SK-N-MC (cell line): ENCODE measurements around the gene ZNF423.

Source experiments
- EZH2 ChIP-seq: fragments of 200-600 bp; sonication (generic); IDR thresholded peaks from one replicate; pipeline ENCODE4 v1.6.1; 2017; ENCODE audit warnings: antibody characterized with exemption
- POLR2AphosphoS5 ChIP-seq: IDR thresholded peaks from 2 replicates; pipeline ENCODE4 v1.6.1; 2012; ENCODE audit warnings: mild to moderate bottlenecking, low read depth, low read length, borderline replicate concordance

GRCh38 chr16:49800876-49801275 lies 55.0 kb downstream of the ZNF423 start:
- no peak for TF ChIP-seq EZH2
- no peak for TF ChIP-seq POLR2AphosphoS5
